DMS153 (cell line): Measurements from ENCODE around the gene ASS1.
"Not testable (repeated sequence)": the region's sequence is repeated elsewhere in the genome, so short reads cannot be mapped to it uniquely, and the experiment has no call there.

Source experiments
- DNase-seq: peaks from one replicate; lab custom pipeline; 2025; lab: John Stamatoyannopoulos, UW

The ASS1 gene

GRCh38 chr9:130444565-130445221 lies at the start of gene ASS1:
ASS1 (plus strand) TSS chr9:130444961; CDS start chr9:130452229, 7,268 bp downstream.
- DNase-seq: peak; percentile 40

- no peak for DNase-seq
Measured at GRCh38 chr9:130395810-130396435, 48.8 kb upstream of the ASS1 start.

- DNase-seq: no peak
Measured at GRCh38 chr9:130396581-130396980, 48.2 kb upstream of the ASS1 start.

- no peak for DNase-seq
Measured at GRCh38 chr9:130398487-130399240, 46.1 kb upstream of the ASS1 start.

- DNase-seq: no peak
Measured at GRCh38 chr9:130399768-130400167, 45.0 kb upstream of the ASS1 start.

GRCh38 chr9:130400870-130401269 lies 43.9 kb upstream of the ASS1 start:
- no peak for DNase-seq

GRCh38 chr9:130401742-130402141 lies 43.0 kb upstream of the ASS1 start:
- not testable (repeated sequence) for DNase-seq

GRCh38 chr9:130402243-130402642 lies 42.5 kb upstream of the ASS1 start:
- no peak for DNase-seq

GRCh38 chr9:130402645-130403440 lies 41.9 kb upstream of the ASS1 start:
- DNase-seq: no peak

- DNase-seq: no peak
Measured at GRCh38 chr9:130405657-130406257, 39.0 kb upstream of the ASS1 start.

GRCh38 chr9:130406278-130406895 lies 38.4 kb upstream of the ASS1 start:
- DNase-seq: no peak

- DNase-seq: no peak
Measured at GRCh38 chr9:130407916-130408663, 36.7 kb upstream of the ASS1 start.

GRCh38 chr9:130408669-130409068 lies 36.1 kb upstream of the ASS1 start:
- no peak for DNase-seq

GRCh38 chr9:130409246-130409645 lies 35.5 kb upstream of the ASS1 start:
- no peak for DNase-seq

- DNase-seq: no peak
Measured at GRCh38 chr9:130410443-130410842, 34.3 kb upstream of the ASS1 start.

GRCh38 chr9:130411566-130411915 lies 33.2 kb upstream of the ASS1 start:
- DNase-seq: no peak

GRCh38 chr9:130414081-130414731 lies 30.6 kb upstream of the ASS1 start:
- DNase-seq: no peak

GRCh38 chr9:130414910-130415746 lies 29.6 kb upstream of the ASS1 start:
- DNase-seq: no peak

- no peak for DNase-seq
Measured at GRCh38 chr9:130417602-130418001, 27.2 kb upstream of the ASS1 start.
